Ishikawa (cell line): ENCODE results near the gene CPLANE1.

Experiments
- EP300 ChIP-seq: IDR thresholded peaks from 2 replicates; pipeline ENCODE4 v1.6.1; 2012; ENCODE audit warnings: borderline replicate concordance
- RAD21 ChIP-seq: IDR thresholded peaks from 2 replicates; pipeline ENCODE4 v1.6.1; 2012; ENCODE audit warnings: low read depth
- TAF1 ChIP-seq: IDR thresholded peaks from 2 replicates; pipeline ENCODE4 v1.6.1; 2012; ENCODE audit warnings: low read depth, mild to moderate bottlenecking
- YY1 ChIP-seq: IDR thresholded peaks from 2 replicates; pipeline ENCODE4 v1.6.1; 2012; ENCODE audit warnings: low read depth

DNA sequence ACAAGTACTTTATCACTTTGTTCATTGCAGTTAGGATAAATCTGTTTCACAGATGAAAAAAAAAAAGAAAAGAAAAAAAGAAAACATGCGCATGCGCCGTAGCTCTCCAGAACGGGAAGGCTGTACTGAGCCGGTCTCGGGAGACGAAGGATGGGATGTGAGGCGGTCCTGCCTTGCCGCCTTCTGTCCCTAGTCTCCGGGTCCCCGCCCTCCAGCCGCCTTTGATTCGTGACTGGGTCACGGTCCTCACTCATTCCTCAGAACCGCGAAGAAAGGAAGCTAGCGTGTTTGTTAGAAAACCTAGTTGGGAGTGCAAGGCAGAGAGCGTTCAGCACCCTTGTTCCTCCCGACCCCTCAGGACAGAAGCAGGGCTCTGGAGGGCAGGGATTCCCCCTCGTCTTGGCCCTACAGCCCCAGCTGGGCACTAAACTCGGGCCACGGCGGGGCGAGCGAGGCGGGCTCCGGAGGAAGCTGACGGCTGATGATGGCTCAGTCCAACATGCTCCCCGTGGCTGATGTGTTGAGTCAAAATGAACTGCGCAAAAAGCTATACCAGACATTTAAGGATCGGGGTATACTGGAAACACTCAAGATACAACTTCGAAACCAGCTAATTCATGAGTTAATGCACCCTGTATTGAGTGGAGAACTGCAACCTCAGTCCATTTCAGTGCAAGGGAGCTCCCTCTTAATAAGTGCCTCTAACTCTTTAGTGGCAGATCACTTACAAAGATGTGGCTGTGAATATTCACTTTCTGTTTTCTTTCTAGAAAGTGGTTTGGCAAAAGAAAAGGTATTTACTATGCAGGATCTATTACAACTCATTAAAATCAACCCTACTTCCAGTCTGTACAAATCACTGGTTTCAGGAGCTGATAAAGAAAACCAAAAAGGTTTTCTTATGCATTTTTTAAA, 40.0 kb downstream of the CPLANE1 start:
- TF ChIP-seq YY1: no peak
- no peak for TF ChIP-seq TAF1
- no peak for TF ChIP-seq EP300
- TF ChIP-seq RAD21: no peak
